OCI-LY3 (cell line): ENCODE results near the gene SSR3.
"Not testable (repeated sequence)": the region's sequence is repeated elsewhere in the genome, so short reads cannot be mapped to it uniquely, and the experiment has no call there.

Experiments
- EZH2phosphoT487 ChIP-seq: fragments of 200-600 bp; shearing (Covaris generic); IDR thresholded peaks from 2 replicates; pipeline ENCODE4 v1.6.1; 2018; ENCODE audit warnings: antibody characterized with exemption, mixed run types, low read depth
- TF ChIP-seq, protein P1 (sequence below): fragments of 200-600, 300-600 bp; sonication (generic); IDR thresholded peaks from 2 replicates; pipeline ENCODE4 v1.5.1; 2014; ENCODE audit warnings: antibody characterized with exemption, low read length, low read depth

DNA sequence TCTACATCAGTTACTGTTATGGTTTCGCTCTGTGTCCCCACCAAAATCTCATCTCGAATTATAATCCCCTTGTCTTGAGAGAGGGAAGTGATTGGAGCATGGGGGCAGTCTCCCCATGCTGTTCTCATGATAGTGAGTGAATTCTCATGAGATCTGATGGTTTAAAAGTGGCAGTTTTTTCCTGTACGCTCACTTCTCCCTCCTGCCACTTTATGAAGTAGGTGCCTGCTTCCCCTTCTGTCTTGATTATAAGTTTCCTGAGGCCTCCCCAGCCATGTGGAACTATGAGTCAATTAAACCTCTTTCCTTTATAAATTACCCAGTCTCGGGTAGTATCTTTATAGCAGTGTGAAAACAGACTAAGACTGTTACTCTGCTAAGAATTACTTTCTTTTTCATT, 15.0 kb upstream of the SSR3 start:
- TF ChIP-seq, protein P1, sequence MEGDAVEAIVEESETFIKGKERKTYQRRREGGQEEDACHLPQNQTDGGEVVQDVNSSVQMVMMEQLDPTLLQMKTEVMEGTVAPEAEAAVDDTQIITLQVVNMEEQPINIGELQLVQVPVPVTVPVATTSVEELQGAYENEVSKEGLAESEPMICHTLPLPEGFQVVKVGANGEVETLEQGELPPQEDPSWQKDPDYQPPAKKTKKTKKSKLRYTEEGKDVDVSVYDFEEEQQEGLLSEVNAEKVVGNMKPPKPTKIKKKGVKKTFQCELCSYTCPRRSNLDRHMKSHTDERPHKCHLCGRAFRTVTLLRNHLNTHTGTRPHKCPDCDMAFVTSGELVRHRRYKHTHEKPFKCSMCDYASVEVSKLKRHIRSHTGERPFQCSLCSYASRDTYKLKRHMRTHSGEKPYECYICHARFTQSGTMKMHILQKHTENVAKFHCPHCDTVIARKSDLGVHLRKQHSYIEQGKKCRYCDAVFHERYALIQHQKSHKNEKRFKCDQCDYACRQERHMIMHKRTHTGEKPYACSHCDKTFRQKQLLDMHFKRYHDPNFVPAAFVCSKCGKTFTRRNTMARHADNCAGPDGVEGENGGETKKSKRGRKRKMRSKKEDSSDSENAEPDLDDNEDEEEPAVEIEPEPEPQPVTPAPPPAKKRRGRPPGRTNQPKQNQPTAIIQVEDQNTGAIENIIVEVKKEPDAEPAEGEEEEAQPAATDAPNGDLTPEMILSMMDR: not testable (repeated sequence)
- TF ChIP-seq EZH2phosphoT487: not testable (repeated sequence)
